ENCODE results near the gene CCDC149.

GRCh38 chr4:24796620-24797019 lies 116.2 kb downstream of the CCDC149 start:
- TF ChIP-seq YY1 (IDR thresholded peaks at IDR 0.05) = no peak
- no peak for TF ChIP-seq JUND (IDR thresholded peaks at IDR 0.05)
- no peak for TF ChIP-seq MAX (IDR thresholded peaks at IDR 0.05)
- TF ChIP-seq, protein P1, sequence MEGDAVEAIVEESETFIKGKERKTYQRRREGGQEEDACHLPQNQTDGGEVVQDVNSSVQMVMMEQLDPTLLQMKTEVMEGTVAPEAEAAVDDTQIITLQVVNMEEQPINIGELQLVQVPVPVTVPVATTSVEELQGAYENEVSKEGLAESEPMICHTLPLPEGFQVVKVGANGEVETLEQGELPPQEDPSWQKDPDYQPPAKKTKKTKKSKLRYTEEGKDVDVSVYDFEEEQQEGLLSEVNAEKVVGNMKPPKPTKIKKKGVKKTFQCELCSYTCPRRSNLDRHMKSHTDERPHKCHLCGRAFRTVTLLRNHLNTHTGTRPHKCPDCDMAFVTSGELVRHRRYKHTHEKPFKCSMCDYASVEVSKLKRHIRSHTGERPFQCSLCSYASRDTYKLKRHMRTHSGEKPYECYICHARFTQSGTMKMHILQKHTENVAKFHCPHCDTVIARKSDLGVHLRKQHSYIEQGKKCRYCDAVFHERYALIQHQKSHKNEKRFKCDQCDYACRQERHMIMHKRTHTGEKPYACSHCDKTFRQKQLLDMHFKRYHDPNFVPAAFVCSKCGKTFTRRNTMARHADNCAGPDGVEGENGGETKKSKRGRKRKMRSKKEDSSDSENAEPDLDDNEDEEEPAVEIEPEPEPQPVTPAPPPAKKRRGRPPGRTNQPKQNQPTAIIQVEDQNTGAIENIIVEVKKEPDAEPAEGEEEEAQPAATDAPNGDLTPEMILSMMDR (IDR thresholded peaks at IDR 0.05; ENCODE audit: low read depth, low read length, missing input control) = no peak
- TF ChIP-seq, protein P2, sequence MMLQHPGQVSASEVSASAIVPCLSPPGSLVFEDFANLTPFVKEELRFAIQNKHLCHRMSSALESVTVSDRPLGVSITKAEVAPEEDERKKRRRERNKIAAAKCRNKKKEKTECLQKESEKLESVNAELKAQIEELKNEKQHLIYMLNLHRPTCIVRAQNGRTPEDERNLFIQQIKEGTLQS (IDR thresholded peaks at IDR 0.05) = no peak
- no peak for TF ChIP-seq ZBTB33 (IDR thresholded peaks at IDR 0.05)
- no peak for TF ChIP-seq TAF1 (conservative IDR thresholded peaks at IDR 0.05)

All from liver (tissue), 3 donors.